Jurkat, Clone E6-1 (cell line): ENCODE data around the gene ADAMTS9.

Source experiments
- DNase-seq: peaks from one replicate; pipeline ENCODE4 v3.0.0-alpha.2; 2011; ENCODE audit warnings: low read depth, low spot score
- H3K4me3 ChIP-seq: 2 replicates; pipeline ENCODE4 v1.5.1; 2011; ENCODE audit warnings: mild to moderate bottlenecking, low read length, control low read depth, moderate library complexity

ADAMTS9 gene

DNA sequence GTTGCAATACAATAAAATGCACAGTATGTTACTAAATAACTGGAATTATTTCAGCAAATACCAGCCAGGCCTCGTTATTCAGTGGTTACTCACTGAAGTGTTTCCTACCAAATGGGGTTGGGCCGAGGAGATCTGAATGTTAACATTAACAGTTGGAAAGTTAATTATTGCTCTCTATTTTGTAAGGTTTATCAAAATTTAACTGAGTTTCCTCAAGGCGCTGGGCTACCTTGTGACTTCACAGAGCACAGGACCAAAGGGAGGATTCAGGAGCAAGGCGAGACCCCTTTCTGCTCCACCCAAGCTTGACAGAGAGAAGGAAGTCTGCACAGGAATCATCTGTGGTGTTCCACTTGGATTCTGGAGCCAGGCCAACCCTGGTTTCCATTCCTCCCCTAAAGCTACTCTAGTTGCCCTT lies 21.6 kb downstream of the ADAMTS9 start:
- no peak overlapping the region for H3K4me3 ChIP-seq
- DNase-seq: no peak

- H3K4me3 ChIP-seq: no peak overlapping the region
- no peak for DNase-seq
Measured at GRCh38 chr3:64664397-64664796, 23.4 kb downstream of the ADAMTS9 start.

DNA sequence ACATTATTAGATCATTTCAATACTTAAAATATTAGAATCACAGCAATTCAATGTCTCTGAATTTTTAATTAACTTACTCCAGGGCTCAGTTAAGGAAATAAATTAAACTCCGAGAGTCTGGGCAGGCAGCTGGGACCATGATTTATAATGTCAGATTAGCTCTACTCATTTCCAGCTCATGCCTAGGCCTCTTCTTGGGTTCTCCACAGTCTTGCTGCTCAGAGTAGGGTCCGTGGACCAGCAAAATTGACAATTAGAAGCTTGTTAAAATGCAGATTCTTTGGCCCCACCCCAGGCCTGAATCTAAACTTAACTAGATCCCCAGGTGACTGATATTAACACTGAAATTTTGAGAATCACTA lies 28.2 kb downstream of the ADAMTS9 start:
- DNase-seq: no peak
- no peak overlapping the region for H3K4me3 ChIP-seq

DNA sequence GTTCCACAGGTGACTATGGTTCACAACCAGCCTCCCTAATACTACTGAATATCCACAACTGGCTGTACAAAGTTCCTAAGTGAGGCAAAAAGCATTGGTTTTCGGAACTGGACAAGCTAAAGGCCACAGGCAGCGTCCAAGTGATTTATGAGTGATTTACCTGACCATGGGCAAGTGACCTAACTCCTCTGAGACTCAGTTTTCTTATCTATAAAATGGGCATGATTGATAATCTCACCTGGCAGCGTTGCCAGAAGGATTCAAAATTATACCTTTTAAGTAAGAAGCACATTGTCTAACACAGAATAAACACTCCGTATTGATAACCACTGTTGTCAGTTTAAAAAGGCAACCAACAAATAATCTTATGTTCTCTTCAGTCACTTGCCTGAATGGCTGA lies 29.8 kb downstream of the ADAMTS9 start:
- no peak overlapping the region for H3K4me3 ChIP-seq
- DNase-seq: no peak

GRCh38 chr3:64656544-64656943 lies 31.3 kb downstream of the ADAMTS9 start:
- no peak overlapping the region for H3K4me3 ChIP-seq
- no peak for DNase-seq

DNA sequence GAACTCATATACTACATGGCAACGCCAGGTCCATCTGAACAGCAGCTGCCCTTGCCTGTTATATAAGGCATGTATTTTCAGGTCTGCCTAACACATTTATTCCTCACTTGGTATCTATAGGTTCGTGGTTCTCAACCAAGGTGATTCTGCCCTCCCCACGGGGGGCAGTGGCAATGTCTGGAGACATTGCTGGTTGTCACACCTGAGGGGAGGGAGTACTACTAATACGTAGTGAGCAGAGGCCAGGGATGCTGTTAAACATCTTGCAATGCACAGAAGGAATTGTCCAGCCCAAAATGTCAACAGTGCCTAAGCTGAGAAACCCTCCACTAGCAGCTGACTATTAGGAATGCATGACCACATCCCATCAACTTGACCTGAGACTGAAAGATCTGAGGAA lies 32.6 kb downstream of the ADAMTS9 start:
- DNase-seq: no peak
- no peak overlapping the region for H3K4me3 ChIP-seq

- H3K4me3 ChIP-seq: no peak overlapping the region
- DNase-seq: no peak
Measured at GRCh38 chr3:64654013-64654412, 33.8 kb downstream of the ADAMTS9 start.

DNA sequence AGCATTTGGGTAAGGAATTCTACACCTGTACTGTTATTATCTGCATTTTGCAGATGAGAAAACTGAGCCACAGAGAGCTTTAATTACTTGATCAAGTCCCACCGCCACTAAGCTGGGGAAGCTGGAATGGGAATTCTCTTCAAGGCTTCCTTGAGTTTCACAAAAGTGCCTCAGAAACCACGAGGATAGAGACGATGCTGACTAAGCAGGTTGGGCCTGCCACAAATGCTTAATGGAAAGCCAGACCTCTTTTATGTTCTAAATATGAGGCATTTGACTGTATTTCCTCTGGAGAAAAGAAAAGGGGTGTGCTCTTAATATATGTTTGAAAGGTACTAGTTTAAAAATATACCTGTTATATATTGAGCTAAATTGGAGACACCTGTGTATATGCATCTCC lies 34.7 kb downstream of the ADAMTS9 start:
- no peak for DNase-seq
- H3K4me3 ChIP-seq: no peak overlapping the region

GRCh38 chr3:64651741-64652241 lies 36.0 kb downstream of the ADAMTS9 start:
- DNase-seq: no peak
- H3K4me3 ChIP-seq: no peak overlapping the region

DNA sequence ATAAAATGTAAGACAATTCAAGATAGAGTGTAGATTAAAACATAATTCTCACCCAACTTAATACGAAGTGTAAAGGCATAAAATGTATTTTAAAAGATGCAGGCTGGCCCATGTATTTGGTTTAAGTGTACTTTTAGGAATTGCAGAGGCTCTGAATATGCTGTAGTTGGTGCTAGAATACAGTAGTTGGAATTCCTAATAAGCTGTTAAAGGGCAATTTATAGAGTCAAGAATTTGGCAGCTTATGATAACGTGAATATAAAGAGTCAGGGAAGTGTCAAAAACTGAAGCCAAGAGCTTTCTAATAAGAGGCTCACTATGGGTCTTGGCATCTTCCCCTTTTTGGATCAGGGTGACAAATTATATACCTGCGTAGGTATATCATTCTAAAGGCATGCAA lies 36.5 kb downstream of the ADAMTS9 start:
- DNase-seq: no peak

DNA sequence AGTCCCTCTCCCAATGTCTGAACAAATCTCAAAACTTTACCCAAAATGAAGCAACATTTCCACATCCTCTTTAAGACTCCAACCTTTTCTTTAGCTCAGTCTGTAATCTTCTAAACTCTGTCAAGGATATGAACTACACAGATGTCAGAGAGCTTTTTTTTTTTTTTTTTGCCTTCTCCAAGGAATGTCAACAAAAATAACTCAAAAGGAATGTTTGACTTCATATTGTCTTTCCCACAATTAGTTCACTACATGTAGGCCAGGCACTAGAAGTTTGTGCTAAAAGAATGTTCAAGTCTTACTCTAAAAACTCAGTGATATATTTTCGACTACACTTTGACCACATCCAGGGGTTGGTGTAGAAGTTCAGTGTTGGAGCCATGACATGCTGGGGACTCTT lies 37.1 kb downstream of the ADAMTS9 start:
- no peak overlapping the region for H3K4me3 ChIP-seq
- no peak for DNase-seq

More for the DNA sequence above, 36.5 kb downstream of the ADAMTS9 start:
- no peak overlapping the region for H3K4me3 ChIP-seq

GRCh38 chr3:64650096-64650622 lies 37.6 kb downstream of the ADAMTS9 start:
- H3K4me3 ChIP-seq: no peak overlapping the region
- no peak for DNase-seq

DNA sequence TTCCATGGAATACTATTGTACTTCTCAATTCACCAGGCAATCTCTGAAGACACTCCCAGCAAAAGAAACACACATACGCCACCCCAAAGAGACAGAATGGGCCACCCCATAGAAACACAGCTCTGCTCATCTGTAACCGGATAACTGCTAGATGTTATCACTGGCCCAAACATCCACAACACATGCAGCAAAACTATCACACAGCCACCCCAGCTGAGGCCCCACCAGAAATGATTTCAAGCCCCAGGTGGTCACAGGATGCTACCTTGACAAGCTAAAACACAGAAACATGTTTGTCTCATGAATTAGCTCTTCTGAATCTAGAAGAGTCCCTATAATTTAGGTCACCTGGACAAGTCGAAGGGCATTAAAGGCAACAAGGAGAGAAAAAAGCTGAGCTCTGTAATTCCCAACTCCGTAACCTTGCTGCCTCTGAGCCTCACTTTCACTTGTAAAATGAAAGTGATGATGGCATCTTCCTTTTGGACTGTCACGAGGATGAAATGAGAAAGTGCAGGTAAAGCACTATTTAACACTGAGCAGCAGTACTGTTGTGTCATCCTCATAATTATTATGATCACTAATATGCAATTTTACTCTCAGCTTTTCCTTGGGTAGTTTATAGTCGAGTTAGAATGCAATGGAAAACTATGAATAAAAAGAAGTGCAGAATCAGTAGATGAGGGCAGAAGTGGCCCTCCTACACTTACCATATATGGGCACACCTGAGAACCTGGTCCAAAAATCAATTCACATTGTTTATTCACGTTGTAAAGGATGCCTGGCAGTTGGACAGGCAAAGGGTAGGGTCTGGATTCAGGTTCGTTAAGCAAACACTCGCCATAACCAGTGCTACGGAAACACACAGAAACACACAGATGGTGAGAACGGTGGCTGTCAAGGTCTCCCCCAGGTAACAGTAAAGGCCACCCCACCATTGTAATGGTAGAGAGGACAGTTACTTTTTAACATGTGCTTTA lies 38.6 kb downstream of the ADAMTS9 start:
- H3K4me3 ChIP-seq: no peak overlapping the region
- no peak for DNase-seq

DNA sequence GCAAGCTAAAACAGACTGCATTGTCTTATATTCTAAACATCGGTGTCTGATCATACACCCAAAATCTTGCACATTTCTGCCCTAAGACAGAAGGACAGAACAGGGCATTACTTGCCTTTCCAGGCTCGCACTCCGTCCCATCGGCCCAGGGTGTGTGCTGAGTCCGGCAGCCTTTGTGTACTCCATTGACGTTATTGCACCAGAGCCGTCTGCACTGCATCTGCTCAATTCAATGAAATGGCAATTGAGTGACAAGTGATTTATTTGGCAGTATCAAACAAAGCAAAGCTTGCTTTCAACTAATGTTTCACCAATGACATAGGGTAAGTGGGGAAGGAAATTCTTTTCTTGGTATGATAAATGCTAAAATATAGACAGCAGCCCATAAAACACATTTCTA lies 40.0 kb downstream of the ADAMTS9 start:
- no peak for DNase-seq
- H3K4me3 ChIP-seq: no peak overlapping the region

GRCh38 chr3:64645243-64645642 lies 42.6 kb downstream of the ADAMTS9 start:
- no peak overlapping the region for H3K4me3 ChIP-seq
- DNase-seq: no peak

GRCh38 chr3:64644483-64644882 lies 43.3 kb downstream of the ADAMTS9 start:
- DNase-seq: no peak
- H3K4me3 ChIP-seq: no peak overlapping the region

DNA sequence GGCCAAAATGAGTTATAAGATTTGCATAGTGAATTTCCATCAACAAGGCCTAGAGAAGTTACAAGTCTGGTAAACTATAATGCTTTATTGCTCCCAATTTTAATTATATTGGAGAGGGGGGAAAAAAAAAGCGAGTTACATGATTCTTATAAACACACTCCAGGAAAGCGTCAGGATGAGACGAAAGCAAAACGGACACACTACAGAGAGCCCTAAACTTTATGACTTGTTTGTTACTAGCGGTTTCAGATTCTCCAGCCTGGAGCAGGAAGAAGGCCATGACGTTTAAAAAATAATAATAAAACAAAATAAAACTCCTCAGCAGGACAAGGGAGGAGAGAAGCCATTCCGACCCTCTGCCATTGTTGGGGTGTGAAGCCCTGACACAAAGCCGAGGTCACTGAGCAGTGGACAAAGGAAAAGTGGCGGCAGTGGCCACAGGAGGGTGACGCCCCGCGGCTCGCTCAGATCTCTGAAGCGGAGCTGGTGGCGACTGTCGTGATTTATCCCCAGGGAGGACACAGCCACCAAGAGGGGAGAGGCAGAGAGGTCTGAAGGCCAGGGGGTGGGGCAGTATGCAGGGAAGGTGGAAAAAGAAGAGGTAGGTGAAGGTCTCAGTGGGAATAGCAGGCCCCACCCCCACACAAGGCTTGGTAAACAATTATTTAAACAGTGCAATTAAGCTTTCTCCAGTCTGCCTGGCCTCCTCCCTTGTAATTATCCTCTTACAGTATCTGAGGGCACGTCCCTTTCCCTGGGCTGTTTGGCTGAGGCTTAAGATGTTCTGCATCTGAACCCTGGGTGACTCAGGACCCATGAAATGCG lies 45.3 kb downstream of the ADAMTS9 start:
- no peak for DNase-seq
- no peak overlapping the region for H3K4me3 ChIP-seq

DNA sequence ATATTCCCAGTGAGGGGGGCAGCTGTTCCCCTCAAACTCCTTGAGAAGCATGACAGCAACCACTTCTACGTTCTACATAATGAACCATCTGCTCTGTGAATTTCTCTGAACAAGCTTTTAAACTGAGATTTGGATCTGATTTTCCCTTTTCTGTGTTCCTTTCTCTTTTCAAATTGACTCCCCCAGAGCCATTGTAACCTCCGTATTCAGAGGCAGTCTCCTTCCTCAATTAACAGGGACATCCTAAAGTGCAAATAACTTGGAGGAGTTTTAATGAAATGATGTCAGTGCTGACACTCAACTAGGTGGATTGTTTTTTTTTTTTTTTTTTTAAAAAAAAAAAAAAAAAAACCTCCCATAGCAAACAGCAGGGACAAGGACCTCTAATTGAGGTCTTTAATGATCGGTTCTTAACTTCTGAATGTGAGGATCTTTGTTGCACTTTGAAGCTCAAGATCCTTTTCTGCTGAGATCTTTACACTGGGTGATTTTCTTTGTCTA lies 48.8 kb downstream of the ADAMTS9 start:
- no peak for DNase-seq
- H3K4me3 ChIP-seq: no peak overlapping the region

DNA sequence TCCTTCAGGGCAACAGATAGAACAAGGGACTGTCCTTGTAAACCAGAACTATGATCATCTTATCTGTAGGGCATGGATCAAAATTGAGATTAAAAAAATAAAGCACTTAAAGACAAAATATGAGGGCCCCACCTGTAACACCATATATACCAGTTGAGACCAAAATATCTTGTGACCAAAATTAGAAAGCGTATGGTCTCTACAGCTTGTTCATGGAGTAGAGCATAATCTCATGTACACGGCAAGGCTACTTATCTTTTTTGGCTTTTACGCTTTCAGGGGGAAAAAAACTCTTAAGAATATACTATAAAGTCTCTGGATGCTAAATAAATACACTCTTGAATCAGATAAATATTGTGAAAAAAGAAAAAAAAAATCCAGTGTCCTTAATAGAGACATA lies 49.3 kb downstream of the ADAMTS9 start:
- no peak for DNase-seq
- H3K4me3 ChIP-seq: no peak overlapping the region

- no peak overlapping the region for H3K4me3 ChIP-seq
- no peak for DNase-seq
Measured at GRCh38 chr3:64634417-64634816, 53.4 kb downstream of the ADAMTS9 start.
